ENCODE data around the gene SHD.

- TF ChIP-seq, protein P1, sequence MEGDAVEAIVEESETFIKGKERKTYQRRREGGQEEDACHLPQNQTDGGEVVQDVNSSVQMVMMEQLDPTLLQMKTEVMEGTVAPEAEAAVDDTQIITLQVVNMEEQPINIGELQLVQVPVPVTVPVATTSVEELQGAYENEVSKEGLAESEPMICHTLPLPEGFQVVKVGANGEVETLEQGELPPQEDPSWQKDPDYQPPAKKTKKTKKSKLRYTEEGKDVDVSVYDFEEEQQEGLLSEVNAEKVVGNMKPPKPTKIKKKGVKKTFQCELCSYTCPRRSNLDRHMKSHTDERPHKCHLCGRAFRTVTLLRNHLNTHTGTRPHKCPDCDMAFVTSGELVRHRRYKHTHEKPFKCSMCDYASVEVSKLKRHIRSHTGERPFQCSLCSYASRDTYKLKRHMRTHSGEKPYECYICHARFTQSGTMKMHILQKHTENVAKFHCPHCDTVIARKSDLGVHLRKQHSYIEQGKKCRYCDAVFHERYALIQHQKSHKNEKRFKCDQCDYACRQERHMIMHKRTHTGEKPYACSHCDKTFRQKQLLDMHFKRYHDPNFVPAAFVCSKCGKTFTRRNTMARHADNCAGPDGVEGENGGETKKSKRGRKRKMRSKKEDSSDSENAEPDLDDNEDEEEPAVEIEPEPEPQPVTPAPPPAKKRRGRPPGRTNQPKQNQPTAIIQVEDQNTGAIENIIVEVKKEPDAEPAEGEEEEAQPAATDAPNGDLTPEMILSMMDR (conservative IDR thresholded peaks at IDR 0.05 in 1 of 2, IDR thresholded peaks at IDR 0.05 in 1 of 2; ENCODE audit: low read depth in 1 of 2, low read length in 2 of 2), result no peak
- no peak for TF ChIP-seq EZH2 (IDR thresholded peaks at IDR 0.05; ENCODE audit: low read length, missing control alignments)
These were observed 12.2 kb downstream of the SHD start for GRCh38 chr19:4291184-4291732.

Measured in fibroblast of lung (primary cell).